NAMALWA (cell line): ENCODE results near the gene IWS1.
"Not testable (repeated sequence)": the region's sequence is repeated elsewhere in the genome, so short reads cannot be mapped to it uniquely, and the experiment has no call there.

Source experiments
- DNase-seq: peaks from one replicate; pipeline ENCODE4 v3.0.0-alpha.2; 2015; ENCODE audit warnings: low spot score

Gene IWS1

DNA sequence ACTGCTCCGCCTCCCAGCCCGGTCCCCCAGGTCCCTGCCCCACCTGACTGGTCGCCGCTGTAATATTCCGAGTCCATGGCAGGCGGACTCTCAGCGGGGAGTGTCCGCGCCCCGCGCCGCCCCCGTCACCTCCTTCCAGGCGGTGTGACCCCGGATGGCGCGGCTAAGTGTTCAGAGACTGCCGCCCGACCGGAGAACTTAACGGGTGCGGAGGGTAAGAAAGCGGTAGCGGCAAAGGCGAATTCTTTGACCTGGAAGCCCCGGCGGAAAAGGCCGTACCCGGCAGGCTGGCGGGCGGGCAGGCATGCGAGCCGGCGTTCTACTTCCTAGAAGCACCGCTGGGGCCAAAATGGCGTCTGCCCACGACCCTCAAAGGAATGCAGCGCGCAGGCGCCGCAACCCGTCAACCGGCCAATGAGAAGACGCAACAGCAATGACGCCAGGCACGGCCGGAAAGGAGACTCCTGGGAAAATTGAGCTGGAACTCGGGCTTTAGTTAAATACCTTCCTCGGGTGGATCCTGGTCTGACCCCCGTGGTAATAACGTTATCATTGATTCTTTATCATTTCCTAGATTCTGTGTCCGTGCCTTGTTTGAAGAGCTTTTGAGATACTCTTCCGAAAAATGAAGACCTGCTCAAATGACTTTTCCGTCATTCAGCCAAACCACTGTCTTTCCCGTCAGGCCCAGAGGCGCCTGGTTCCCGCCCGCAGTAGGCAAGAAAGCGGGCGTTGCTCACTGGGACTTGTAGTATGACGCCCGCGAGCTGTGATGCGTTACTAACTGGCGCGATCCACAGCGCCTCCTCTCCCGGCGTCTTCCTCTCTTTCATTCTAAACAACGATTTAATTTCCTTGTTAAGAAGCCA lies at the start of gene IWS1:
Gene IWS1, minus strand, starts transcription at position 358 of the 869 bp plus-strand sequence. Its CDS starts 281 bp downstream, at position 77.
- DNase-seq = peak; percentile 97

DNA sequence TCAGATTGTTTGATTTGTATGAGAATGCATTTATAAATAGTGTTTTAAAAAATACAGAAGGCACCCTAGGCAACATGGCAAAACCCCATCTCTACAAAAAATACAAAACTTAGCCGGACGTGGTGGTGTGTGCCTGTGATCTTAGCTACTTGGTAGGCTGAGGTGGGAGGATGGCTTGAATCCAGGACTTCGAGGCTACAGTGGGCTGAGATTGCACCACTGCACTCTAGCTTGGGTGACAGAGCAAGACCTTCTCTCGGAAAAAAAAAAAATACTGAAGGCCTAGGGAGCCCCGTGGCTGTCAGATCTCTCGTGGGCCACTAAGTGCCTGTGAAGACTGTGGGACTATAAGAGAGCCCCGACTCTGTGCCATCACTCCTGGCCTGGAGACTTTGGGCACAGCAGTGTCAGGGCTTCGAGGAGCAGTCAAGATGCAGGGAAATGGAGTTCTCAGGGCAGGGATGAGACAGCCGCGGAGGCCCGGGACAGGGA lies 49.7 kb upstream of the IWS1 start:
- DNase-seq = no peak

DNA sequence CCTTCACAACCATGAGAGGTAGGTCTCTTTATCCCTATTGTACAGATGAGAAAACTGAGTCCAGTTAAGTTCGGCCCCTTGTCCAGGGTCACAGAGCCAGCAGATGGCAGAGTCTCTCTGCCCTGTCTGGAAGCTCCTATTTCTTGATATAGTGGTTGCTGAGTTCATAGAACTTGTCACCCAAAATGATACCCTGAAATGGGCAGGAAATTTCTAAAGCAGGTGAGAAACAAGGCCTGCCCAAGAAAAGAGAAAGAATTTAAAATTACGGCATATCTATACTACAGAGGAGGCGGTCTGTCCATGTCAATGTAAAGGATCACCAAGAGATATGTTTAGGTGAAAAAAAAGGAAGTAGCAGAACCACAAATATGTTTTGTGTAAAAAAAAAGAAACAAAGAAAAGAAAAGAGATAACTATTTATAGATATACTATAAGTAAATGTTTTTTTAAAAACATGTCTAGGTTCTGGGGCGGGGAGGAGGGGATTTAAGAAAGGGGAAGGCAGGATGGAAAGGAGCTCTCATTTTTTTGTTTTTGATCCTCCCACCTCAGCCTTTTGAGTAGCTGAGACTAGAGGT lies 49.0 kb upstream of the IWS1 start:
- peak; percentile 24 for DNase-seq

DNA sequence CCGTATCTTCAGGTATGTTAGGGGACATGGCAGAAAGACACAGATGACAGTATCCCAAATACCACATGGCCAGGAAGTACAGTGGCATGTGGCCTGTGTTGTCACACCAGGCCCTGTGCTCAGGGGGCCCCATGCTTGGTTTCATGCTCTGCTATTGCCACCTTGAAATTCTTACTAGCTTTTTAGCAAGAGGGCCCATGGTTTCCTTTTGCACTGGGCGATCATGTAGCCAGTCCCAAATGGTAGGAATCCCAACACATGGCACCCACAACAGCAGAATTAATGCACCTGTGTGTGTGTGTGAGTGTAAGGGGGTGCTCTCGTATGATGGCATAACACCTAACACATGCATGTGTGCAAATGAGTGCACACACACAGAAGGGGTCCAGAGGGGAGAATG lies 48.4 kb upstream of the IWS1 start:
- DNase-seq = no peak

DNA sequence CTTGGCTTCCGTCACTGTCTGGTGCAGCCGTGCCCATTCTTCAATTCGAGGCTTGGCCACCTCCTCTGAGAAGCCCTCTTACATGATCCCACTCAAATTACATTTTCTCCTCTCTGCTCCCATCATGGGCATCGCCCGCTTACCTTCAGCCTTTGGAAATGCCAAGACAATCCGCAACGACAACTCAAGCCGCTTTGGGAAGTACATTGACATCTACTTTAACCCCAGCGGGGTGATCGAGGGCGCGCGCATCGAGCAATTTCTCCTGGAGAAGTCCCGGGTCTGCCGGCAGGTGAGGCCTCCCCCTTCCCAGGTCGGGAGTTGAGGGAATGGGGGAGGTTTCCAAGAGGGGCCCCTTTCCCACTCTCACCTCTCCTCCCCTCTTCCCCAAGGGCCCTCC lies 47.5 kb upstream of the IWS1 start:
- no peak for DNase-seq

DNA sequence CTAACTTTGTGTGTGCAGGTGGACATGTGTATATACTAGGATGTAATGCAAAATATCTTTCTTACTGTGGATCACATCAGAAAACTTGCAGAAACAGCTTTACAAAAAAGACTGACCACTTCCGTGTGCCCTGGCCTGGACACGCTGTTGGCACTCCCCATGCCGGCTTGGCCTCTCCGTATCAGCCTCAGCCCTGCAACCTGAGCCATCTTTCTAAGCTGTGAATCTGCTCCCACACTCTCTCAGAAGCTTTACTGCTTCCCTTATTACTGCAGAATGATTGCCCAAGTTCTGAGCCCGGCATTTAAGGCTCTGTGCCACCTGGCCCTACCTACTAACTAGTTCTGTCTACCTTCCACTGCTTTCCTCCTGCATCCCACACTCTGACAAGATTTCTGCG lies 47.0 kb upstream of the IWS1 start:
- DNase-seq = no peak

DNA sequence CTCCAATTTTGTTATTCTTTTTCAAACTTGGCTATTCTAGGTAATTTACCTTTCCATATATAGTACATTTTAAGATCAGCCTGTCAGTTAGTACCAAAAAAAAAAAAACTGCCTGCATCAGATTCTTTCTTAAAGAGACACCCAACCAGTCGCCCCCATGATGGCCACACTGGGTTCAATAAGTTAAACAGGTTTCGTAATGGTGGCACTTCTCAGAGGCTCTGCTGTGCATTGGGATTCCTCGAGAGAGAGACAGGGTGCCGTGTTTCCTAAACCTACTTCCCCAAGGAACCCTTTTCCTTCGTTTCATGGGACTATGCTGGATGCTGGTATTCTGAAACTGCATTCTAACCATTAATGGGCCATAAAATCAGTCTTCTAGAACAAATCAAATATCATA lies 46.6 kb upstream of the IWS1 start:
- no peak for DNase-seq

DNA sequence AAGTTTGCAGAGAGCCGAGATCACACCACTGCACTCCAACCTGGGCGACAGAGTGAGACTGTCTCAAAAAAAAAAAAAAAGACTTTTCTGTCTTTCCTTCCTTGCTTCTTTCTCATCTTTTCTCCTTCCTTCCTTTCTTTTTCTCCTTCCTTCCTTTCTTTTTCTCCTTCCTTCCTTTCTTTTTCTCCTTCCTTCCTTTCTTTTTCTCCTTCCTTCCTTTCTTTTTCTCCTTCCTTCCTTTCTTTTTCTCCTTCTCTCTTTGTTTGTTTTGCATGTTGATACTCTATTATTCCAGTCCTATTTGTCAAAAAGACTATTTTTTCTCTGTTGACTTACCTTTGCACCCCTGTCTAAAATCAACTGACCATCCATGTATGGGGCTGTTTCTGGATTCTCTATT lies 46.1 kb upstream of the IWS1 start:
- not testable (repeated sequence) for DNase-seq

DNA sequence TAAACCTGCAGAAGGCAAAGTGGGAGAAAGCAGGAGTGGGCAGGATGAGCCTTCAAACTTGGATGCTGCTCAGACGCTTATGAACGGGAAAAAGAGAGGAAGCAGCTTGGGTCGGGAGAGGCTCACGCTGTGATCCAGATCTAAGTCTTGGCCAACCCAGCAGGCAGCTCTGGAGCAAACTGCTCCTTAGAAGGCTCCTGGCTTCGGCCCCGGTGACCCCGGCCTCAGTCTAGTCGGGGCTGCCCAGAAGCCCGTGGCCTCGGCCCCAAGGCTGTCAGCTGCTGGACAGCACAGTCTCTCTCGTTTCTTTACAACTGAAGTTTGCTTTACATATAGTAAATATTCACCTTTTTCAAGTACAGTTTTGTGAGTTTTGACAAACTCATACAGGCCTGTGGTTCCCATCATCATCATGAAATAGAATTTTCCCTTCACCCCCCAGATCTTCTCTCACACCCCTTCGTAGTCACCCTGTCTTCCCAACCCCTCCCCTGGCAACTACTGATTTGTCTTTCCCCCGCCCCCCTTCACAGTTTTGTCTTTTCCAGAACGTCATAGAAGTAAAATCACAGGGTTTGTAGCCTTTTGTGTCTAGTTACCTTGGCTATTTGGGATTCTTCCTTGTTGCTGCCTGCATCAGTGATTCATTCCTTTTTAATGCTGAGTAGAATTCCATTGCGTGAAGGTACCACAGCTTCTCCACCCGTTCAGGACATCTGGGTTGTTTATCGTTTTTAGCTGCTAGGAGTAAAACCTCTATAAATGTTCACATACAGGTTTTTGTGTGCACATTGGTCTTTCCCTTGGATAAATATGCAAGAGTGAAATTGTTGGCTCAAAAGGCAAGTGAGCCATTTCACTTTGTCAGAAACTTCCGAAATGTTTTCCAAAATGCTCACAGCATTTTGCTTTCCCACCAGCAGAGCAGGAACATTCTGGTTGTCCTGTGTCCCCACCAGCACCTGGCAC lies 44.3 kb upstream of the IWS1 start:
- DNase-seq = no peak

DNA sequence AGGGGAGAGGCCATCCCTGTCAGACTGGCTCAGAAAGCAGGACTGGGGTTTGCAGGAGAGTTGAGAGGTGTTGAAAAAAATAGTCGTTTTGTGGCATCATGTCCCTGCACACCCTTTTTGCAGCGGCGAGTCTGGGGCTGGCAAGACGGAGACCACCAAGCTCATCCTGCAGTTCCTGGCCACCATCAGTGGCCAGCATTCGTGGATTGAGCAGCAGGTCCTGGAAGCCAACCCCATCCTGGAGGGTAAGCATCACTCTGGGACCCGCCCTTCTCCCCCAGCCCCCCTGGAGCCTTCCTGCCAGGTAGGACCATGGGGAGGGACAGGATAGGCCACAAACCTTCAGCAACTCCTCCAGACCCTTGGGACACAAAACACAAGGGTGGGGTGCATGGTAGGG lies 43.4 kb upstream of the IWS1 start:
- DNase-seq = no peak

DNA sequence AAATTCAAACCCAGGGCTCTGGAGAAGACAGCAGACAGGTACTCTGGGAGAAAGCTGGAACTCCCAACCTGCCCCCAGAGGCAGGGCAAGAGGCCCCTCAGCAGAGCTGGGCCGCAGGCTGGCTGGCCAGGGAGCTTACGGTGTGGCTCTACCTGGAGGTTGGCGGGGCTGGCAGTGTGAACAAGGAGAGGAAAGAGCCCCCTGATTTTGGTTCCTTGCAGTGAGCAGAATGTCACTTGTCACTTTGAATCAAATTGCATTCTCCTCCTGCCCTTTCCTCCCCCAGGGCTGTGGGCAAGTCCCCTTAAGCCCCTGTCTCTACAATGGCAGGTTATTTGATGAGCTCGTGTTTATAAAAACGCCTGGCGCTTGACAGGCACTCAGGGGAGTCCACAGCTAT lies 41.8 kb upstream of the IWS1 start:
- DNase-seq = no peak

DNA sequence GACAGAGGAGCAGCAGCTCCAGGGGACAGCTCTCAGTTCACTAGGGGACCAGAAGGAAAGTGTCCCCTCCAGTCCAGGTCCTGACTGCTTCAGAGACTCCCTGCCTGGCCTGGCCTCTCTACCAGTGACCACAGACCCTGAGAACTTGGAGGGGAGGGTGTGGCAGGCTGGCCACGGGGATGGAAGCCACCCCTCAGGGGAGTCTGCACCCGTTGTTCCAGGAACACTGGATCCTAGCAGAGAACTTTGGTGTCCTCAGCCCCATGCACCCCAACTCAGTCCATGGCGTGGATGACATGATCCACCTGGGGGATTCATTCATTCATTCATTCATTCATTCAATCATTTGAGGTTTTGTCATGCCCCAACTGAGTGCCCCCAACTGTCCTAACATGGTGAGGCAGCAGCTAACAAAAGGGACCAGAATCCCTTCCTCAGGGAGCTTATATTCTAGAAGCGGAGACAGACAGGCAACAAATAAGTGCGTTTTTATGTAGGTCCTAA lies 41.1 kb upstream of the IWS1 start:
- no peak for DNase-seq

DNA sequence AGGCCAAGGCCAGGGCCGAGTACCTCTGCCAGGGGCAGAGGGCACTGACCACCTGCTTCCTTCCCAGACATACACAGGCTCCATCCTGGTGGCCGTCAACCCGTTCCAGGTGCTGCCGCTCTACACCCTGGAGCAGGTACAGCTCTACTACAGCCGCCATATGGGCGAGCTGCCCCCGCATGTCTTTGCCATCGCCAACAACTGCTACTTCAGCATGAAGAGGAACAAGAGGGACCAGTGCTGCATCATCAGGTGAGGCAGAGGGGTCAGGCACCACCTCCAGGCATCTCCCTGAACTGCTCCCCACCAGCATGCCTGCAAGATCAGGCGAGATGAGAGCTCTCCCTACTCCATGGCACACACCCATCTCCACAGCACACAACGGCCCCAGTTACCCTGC lies 40.3 kb upstream of the IWS1 start:
- no peak for DNase-seq

DNA sequence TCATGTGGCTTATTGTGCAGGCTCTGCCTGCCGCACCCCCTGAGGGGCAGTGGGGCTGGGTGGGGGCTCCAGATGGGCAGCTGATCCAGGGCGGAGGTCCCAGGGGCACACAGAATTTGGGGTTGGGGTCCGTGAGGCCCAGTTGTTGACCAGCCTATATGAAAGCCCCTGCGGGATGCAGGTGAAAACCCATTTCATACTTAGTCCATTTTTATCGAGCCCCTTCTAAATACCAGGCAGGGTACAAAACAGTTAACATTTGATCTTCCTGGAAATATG lies 39.8 kb upstream of the IWS1 start:
- DNase-seq = no peak

DNA sequence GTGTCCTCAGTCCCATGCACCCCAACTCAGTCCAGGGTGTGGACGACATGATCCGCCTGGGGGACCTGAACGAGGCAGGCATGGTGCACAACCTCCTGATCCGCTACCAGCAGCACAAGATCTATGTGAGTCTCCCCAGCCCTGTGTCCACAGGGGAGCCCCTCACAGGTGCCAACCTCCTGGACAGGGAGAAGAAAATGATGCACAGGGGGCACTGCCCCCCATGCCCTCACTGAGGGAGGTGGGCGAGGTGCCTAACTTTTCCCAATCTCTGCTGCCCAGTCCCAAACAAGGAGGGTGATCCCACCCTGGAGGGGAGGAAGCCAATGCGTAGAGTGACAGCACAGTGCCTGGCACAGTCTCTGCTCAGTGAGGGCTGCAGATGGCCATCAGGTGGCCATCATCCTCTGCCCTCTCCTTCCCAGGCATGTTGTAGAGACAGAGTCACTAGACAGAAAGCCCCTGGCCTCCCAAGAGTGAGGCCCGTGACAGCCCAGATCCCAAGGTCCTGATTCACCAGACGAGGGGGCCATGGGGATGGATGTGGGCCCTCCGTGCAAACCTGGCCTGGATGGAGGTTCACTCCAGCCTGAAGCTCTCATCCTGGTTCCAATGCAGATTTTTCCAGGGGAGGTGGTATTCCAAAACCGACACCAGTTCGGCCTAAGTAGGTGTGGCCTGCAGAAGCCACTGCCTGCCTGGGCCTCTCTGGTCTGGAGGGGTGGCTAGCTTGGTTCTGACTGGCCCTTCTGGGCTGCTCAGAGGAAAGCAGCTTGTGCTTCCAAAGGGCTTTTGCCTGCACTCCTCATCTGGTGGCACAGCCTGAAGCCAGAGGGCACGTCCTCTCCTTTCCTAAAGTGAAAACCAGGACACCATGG lies 39.2 kb upstream of the IWS1 start:
- DNase-seq = no peak

DNA sequence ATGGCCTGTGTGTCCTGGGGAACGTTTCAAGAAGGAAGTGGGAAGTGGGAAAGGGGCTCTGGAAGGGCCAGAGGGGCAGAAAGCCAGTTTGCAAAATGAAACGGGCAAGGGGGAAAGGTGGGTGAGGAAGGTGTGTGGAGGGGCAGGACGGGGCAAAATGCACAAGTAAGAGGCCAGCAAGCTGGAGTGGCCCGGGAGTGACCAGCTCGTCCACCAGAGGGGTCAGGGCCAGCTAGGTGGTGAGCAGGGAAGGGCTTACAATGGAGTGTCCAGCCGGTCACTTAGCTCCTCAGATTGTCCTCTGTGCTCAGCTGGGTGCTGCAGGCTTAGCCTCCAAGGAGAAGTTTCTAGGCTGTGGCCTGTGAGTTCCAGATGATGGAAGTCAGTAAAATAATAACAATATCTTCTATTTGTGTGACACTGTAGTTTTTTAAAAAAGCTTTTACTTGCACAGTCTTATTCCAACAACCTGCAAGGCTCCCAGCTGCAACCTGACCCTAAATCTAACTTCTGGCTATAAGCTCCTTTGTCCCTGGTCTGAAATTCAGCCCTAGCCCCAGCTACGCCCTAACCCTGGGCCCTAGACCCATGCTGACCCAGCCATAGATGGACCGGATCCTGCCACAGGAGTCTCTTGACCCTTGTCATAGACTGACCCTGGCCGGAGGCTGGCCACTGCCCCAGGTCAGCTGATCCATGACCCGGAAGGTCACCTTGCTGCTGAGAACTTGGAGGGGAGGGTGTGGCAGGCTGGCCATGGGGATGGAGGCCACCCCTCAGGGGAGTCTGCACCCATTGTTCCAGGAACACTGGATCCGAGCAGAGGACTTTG lies 38.4 kb upstream of the IWS1 start:
- no peak for DNase-seq

DNA sequence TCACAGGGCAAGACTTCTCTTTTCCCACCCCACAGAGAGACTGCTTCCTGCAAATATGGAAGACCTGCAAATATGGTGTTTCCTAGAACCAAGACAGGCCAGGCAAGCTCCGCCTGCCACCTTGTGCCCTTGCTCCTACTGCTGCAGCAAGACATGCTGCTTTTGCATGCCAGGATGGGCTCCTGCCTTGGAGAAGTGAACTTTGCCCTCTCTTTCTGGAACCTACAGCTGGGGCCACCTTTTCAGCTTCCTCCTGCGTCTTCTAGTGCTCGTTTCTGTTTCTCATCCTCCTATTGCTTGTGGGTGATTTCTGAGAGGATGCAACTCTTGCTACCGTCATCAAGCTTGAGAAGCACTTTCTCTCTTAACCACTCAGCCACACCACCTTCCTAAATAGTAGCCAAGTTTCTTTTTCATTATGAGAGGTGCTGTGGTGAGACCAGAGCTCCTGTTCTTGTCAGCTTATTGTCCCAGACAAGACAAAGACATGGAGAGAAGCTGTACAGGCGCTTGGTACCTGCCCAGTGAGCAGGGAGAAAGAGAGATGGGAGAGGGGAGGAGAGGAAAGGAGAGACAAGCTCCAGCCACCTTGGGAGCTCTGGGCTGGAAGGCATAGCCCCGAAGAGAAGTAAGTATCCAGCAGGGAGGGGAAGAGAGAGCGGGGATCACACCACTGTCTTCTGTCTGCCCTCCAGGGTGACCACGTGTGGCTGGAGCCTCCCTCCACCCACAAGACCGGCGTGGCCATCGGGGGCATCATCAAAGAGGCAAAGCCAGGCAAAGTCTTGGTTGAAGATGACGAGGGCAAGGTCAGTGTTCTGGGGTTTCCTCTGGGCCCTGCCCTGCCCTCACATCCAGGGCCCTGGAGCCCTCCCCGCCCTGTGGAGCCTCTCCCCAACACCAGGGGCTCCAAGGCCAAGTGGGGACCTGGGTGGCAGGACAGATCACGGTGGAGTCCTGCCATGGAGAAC lies 37.5 kb upstream of the IWS1 start:
- peak; percentile 34 for DNase-seq

DNA sequence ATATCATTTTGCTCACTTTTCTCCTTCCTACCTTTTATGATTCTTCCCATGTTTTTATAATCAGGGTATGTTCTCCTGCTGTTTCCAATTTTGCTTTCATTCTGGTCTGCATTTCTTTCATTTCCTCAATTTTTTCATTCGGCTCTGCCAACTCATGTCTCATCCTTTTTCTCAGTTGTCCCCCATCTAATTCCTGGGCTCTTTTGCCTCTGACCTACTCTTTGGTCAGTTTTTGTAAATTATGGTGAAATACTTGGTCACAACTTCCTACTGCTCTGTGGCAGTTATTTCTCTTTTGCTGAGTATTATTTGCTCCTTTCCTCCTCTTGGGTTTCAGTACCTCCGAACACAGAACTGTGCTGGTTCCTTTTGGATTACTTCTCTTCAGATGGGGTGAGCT lies 36.6 kb upstream of the IWS1 start:
- DNase-seq = no peak

DNA sequence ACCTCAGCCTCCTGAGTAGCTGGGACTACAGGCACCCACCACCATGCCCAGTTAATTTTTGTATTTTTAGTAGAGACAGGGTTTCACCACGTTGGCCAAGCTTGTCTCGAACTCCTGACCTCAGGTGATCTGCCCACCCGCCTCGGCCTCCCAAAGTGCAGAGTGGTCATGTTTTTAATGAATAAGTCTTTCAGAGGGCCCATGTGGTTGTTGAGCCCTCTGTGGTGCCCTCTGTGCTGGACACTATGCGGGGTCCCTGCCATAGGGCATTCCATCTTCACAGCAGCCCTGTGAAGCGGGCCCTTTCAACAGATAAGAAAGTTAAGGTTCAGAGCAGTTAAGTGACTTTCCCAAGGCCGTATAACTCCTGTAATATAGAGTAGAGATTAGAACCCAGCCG lies 35.1 kb upstream of the IWS1 start:
- DNase-seq = no peak

DNA sequence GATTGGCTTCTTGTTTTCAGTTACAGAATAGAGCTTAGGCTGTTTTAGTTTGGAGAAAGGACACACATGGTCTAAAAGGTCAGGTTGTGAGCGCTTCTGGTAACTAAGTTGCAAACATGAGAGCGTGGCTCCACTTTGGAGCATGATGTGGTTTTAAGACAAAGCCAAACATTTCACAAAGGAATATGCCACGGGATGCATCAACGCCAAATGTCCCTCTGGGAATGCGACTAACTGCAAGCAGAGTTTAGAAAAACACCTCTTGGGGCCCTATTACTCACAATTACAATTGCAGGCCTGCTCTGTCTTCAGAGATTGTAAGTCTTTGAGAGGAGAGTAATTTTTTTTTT lies 34.6 kb upstream of the IWS1 start:
- no peak for DNase-seq
